Upper lobe of left lung (tissue), 4 donors: Measurements from ENCODE around the gene KRT35.

Experiments
- CTCF ChIP-seq, 6 experiments: fragments of 450-650 bp in 4 of 6; fragments of 200-600 bp in 2 of 6; sonication (generic) in 2 of 6; IDR thresholded peaks; one replicate each; pipeline ENCODE4 v1.5.1; 2016 to 2019; ENCODE audit warnings: antibody characterized with exemption in 6 of 6
- EP300 ChIP-seq, 4 donors: sonication (generic); formaldehyde crosslinking; IDR thresholded peaks; one replicate each; pipeline ENCODE4 v1.5.1; 2017; ENCODE audit warnings: antibody characterized with exemption in 4 of 4, control low read depth in 2 of 4
- POLR2A ChIP-seq, 4 donors: fragments of 450-650 bp; IDR thresholded peaks; one replicate each; pipeline ENCODE4 v1.5.1; 2016 to 2017; ENCODE audit warnings: antibody characterized with exemption in 4 of 4, mild to moderate bottlenecking in 2 of 4

- TF ChIP-seq CTCF (IDR thresholded peaks at IDR 0.05) (no peak), POLR2A (IDR thresholded peaks at IDR 0.05) (no peak), EP300 (IDR thresholded peaks at IDR 0.05) (no peak)
Observed at GRCh38 chr17:41442739-41443138, 38.2 kb downstream of the KRT35 start.
